Raji (cell line): ENCODE measurements around the gene MTFR2.

ENCODE experiments used
- POLR2A ChIP-seq: IDR thresholded peaks from 2 replicates; pipeline ENCODE4 v1.6.1; 2011; ENCODE audit warnings: low read depth, low read length, control low read depth; ENCODE audit not compliant: insufficient read depth

The MTFR2 gene

GRCh38 chr6:136213853-136214252 lies 36.3 kb downstream of the MTFR2 start:
- no peak for TF ChIP-seq POLR2A

DNA sequence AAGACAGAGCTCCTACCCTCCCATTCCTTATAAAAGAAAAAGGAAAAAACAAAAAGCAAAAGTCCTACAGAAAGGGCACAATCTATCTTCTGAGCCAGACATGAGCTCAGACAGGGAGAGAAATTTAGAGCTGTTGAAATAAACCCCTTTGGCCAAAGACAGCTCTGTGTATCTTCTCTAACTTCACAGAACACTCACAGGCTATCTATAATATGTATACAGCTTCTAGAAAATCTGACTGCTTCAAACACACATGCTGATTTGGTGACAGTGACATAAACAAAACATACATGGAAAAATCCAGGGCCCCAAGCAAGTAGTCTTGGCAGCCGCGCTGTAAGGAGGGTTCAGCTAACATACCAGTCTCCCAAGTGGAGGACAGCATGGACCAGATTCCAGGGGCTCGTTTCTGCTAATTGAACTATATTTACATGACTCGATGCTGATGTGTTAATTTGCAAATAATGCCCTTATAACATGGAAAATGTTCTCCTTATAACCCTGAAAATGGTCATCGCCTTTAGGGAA lies 37.0 kb downstream of the MTFR2 start:
- TF ChIP-seq POLR2A, result no peak

DNA sequence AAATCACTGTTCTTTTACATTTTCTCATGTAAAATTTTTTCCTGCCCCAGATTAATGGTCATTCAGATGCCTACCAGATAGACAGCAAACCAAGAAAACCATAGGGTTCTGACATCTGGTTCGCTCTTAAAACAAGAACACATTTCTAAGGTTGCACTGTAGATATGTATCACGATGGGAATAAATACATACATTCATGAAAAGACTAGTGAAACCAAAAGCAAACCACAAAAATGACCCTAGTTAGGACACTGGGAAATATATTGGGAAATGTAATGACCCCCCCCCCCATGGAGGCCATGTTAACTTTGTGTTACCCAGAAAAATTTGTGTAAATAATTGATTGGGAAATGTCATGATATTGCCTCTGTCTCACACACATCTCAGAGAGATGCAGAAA lies 37.5 kb downstream of the MTFR2 start:
- TF ChIP-seq POLR2A, result no peak

- TF ChIP-seq POLR2A, result no peak
These were observed 39.5 kb downstream of the MTFR2 start for GRCh38 chr6:136210398-136211165.

DNA sequence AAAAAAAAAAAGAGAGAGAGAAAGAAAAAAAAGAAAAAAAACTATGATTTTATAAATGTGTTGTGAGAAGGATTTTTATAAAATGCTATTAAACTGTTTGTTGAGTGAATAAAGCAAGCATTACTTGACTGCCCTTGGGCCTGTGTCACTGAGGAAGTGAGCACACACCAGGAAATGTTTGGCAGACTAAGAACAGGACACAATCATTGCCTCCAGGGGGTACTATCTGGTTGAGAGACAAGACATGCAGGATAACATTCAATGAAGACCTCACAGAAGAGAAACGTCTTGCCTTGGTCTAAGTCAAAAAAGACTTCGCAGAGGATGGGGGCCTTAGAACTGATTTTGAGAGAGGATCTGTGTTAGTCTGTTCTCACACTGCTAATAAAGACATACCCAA lies 40.6 kb downstream of the MTFR2 start:
- TF ChIP-seq POLR2A, result no peak

- TF ChIP-seq POLR2A, result no peak
These were observed 41.3 kb downstream of the MTFR2 start for GRCh38 chr6:136208783-136209182.

DNA sequence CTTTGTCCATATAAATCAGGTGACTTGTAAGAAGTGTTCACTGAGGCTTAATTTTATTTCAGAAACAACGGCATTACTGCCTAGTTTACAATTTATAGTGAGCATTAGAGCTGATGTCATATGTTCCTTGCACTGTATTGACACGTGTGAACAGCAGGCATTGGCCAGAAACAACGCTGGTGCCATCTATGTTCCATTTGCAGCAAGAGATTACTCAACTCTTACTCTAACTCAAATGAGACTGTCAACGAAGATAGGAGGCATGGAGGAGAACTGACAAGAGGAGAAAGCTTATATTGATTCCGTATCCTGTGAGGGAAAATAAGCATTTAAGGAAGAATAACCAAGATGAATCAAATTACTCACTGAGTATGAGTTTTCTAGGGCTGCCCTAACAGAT lies 48.4 kb downstream of the MTFR2 start:
- TF ChIP-seq POLR2A, result no peak

DNA sequence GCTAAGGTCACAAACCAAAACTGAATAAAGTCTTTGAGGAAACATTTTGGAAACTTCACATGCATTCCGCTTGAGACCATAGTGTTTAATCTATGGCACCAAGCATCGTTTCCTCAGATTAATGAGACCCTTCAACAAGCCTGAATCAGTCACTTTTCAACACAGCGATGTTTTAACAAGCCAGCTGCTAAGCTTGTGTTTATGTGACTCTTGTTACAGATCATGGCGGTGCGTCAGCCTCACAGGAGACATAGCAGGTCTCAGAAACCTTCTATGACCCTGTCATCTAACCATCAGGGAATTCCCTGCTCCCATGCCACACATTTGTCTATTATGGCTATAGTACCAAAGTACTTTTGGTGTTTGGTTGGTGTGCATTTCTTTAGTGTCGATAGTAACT lies 57.2 kb downstream of the MTFR2 start:
- no peak for TF ChIP-seq POLR2A

DNA sequence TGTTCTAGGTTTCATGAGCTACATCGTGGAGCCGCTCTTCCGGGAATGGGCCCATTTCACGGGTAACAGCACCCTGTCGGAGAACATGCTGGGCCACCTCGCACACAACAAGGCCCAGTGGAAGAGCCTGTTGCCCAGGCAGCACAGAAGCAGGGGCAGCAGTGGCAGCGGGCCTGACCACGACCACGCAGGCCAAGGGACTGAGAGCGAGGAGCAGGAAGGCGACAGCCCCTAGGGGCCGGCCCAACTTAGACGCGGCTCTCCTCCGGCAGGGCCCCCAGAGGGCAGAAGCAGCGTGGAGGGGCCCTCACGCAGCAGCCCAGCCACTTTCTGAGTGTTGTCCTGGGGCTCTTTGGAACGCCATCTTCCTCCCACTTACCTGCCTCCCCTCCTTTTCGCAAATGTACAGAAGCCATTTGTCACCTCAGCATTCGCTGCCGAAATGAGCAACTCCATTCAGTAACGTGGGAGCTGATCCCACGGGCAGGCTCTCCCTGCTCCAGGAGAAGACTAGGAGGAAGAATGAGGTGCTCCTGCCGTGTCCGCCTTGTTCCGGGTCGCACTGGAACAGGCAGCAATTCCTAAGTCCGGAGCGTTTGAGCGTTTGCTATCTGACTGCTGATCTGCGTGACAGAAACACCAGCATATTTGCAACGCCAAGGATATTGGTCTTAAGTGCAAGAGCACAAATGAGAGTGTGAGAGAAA lies 58.4 kb downstream of the MTFR2 start:
- no peak for TF ChIP-seq POLR2A

DNA sequence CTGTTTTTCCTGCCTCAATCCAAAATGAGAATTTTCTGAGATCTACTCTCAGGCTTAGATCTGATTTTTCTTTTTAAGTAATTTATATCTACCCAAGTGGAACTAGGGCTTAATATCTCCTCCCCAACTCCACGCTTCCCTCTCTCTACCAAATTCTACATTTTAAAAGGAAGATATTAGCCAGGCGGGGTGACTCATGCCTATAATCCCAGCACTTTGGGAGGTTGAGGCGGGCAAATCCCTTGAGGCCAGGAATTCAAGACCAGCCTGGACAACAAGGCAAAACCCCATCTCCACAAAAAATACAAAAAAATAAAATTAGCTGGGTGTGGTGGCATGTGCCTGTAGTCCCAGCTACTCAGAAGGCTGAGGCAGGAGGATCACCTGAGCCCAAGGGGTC lies 61.0 kb downstream of the MTFR2 start:
- no peak for TF ChIP-seq POLR2A

DNA sequence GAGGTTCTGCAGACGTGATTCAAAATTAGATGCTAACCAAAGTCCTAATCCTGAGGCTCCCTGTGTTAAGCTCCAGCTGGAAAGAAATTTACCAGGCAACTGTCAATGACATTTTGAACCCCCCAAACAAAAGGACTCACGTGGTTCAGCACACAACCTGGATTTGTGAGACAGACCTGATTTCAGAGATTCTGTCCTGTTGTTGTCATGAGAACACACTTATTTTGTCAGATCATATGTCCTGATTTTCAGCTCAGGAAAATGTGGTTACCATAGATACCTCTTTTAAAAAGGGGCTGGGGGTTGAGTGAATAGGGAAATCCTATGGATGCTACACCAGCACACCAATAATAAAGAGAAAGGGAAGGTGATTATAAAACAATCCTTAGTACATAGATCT lies 61.6 kb downstream of the MTFR2 start:
- TF ChIP-seq POLR2A, result no peak

- no peak for TF ChIP-seq POLR2A
These were observed 63.7 kb downstream of the MTFR2 start for GRCh38 chr6:136186363-136186762.

DNA sequence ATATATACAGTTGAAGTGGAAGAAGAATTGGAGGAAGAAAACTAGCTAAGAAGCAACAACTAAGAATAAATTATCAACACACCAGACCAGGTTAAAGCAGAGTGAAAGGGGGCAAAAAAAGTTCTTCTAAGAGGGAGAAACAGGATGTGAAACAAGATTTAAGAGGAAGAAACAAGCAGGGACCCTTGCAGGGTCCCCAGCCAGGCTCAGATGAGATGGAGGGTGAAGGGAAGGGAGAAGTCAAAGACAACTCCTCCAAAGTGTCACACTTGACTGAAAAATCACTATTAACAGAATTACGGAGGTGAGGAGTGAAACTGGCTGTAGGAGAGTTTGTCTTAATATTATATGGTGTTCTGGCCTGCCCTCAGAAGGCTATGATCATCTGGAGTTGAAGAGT lies 65.4 kb downstream of the MTFR2 start:
- no peak for TF ChIP-seq POLR2A

DNA sequence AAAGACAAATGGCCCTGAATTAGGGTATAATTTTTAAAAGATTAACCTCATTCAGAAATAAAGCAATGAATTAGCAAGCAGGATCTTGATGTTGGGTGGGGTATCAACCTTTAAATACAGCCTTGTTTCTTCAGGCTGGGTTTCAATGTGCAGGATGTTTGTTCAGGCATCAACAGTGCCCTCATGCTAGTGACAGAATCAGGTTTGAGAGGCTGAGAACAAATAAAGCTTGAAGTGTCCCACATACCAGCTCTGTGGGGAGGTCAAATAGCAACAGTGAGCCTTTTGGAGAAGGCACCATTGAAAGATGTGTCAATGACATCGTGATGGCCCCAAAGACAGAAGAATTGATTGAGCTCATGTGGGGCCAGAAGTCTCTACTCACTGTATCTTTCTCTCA lies 68.2 kb downstream of the MTFR2 start:
- no peak for TF ChIP-seq POLR2A

DNA sequence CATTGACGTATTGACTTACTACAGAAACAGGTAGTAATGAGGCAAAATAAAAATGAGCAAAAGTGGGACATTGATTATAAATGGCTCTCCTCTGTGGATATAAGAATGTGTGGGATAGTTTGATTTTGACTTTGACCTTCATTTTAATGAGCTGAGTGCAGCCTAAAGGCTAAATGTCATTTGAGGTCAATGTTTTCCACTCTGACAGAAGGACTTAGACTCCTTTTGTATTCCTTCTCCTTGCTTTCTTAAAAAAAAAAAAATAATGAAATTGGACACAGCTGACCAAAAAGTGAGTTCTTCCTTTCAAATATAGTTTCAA lies 68.6 kb downstream of the MTFR2 start:
- TF ChIP-seq POLR2A, result no peak
